Panc1 (cell line): Measurements from ENCODE around the gene C4BPB.

Experiments
- TF ChIP-seq, protein P1 (sequence below), 2 experiments: IDR thresholded peaks; 2 replicates each; pipeline ENCODE4 v1.6.1; 2011 to 2012; ENCODE audit warnings: low read depth in 2 of 2, control low read depth in 1 of 2, low read length in 1 of 2, mild to moderate bottlenecking in 1 of 2, moderate library complexity in 1 of 2; ENCODE audit not compliant: insufficient read depth in 1 of 2
- TF ChIP-seq, protein P2 (sequence below): fragments of 450-650 bp; IDR thresholded peaks from 2 replicates; pipeline ENCODE4 v1.5.1; 2017; ENCODE audit warnings: mild to moderate bottlenecking

- TF ChIP-seq, protein P1, sequence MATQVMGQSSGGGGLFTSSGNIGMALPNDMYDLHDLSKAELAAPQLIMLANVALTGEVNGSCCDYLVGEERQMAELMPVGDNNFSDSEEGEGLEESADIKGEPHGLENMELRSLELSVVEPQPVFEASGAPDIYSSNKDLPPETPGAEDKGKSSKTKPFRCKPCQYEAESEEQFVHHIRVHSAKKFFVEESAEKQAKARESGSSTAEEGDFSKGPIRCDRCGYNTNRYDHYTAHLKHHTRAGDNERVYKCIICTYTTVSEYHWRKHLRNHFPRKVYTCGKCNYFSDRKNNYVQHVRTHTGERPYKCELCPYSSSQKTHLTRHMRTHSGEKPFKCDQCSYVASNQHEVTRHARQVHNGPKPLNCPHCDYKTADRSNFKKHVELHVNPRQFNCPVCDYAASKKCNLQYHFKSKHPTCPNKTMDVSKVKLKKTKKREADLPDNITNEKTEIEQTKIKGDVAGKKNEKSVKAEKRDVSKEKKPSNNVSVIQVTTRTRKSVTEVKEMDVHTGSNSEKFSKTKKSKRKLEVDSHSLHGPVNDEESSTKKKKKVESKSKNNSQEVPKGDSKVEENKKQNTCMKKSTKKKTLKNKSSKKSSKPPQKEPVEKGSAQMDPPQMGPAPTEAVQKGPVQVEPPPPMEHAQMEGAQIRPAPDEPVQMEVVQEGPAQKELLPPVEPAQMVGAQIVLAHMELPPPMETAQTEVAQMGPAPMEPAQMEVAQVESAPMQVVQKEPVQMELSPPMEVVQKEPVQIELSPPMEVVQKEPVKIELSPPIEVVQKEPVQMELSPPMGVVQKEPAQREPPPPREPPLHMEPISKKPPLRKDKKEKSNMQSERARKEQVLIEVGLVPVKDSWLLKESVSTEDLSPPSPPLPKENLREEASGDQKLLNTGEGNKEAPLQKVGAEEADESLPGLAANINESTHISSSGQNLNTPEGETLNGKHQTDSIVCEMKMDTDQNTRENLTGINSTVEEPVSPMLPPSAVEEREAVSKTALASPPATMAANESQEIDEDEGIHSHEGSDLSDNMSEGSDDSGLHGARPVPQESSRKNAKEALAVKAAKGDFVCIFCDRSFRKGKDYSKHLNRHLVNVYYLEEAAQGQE (IDR thresholded peaks at IDR 0.05; ENCODE audit: insufficient read depth in 1 of 2, low read depth in 2 of 2, low read length in 1 of 2), result no peak
- TF ChIP-seq, protein P2, sequence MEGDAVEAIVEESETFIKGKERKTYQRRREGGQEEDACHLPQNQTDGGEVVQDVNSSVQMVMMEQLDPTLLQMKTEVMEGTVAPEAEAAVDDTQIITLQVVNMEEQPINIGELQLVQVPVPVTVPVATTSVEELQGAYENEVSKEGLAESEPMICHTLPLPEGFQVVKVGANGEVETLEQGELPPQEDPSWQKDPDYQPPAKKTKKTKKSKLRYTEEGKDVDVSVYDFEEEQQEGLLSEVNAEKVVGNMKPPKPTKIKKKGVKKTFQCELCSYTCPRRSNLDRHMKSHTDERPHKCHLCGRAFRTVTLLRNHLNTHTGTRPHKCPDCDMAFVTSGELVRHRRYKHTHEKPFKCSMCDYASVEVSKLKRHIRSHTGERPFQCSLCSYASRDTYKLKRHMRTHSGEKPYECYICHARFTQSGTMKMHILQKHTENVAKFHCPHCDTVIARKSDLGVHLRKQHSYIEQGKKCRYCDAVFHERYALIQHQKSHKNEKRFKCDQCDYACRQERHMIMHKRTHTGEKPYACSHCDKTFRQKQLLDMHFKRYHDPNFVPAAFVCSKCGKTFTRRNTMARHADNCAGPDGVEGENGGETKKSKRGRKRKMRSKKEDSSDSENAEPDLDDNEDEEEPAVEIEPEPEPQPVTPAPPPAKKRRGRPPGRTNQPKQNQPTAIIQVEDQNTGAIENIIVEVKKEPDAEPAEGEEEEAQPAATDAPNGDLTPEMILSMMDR, result no peak
Observed at GRCh38 chr1:207131163-207131562, 42.5 kb downstream of the C4BPB start.
